ENCODE measurements around the gene CPNE1. TPM values are rescaled to one million over a fixed set of nuclear protein-coding genes. Genes with fewer than 3 reads are reported as not detected.

Gene CPNE1
- total RNA-seq, 3 donors from 2014 or later (not counting 1 experiment from before 2014, with no cell fraction given): 298 to 342 (median 334) TPM

- Mint-ChIP-seq H3K27me3 (ENCODE audit: low read depth in 2 of 2) (no peaks in the 10 kb centered on the region), H3K4me3 (peak overlapping the region; percentile 99), H3K9me3 (no peaks in the 10 kb centered on the region), H3K4me1 (peaks cover 32 to 41% of the 10 kb centered on the region in 2 donors), H3K27ac (peak overlapping the region; percentile 89 to 96), H3K36me3 (no peaks in the 10 kb centered on the region)
- Histone ChIP-seq H3K27me3 (ENCODE audit: control insufficient read depth, insufficient read depth, low read length) (no peaks in the 10 kb centered on the region), H3K9me3 (ENCODE audit: control insufficient read depth, insufficient read depth, low read length) (no peaks in the 10 kb centered on the region), H3K36me3 (ENCODE audit: control insufficient read depth, insufficient read depth, low read length) (peaks cover 20% of the 10 kb centered on the region), H3K4me1 (ENCODE audit: control insufficient read depth, insufficient read depth, low read length) (peaks cover 12% of the 10 kb centered on the region), H3K4me3 (ENCODE audit: low read length) (no peak overlapping the region), H3K27ac (ENCODE audit: low read length) (no peak overlapping the region)
- no peak for TF ChIP-seq CTCF (IDR thresholded peaks at IDR 0.05)
- intact Hi-C loops (cut with micrococcal nuclease): loop anchor here (5.0 kb wide), 1 partner anchor 35 kb away; the partner anchor contains the start of genes CPNE1 and RBM12
- ATAC-seq: no peak
- no peak for DNase-seq
- 90% methylated on average over 9 of the region's 9 CpGs for WGBS (ENCODE audit: insufficient coverage)
Measured at GRCh38 chr20:35697696-35698297, 33.1 kb upstream of the CPNE1 start.

GRCh38 chr20:35695978-35696377, 31.3 kb upstream of the CPNE1 start:
- no peaks in the 10 kb centered on the region for H3K27me3 ChIP-seq (ENCODE audit: control insufficient read depth, insufficient read depth, low read length)
- intact Hi-C loops (cut with micrococcal nuclease): loop anchor here (5.0 kb wide), 1 partner anchor 34 kb away; the partner anchor contains the start of genes CPNE1 and RBM12
- no peaks in the 10 kb centered on the region for H3K9me3 ChIP-seq (ENCODE audit: control insufficient read depth, insufficient read depth, low read length)
- H3K27ac ChIP-seq (ENCODE audit: low read length): no peak overlapping the region
- H3K4me3 ChIP-seq (ENCODE audit: low read length): no peak overlapping the region
- no peak for TF ChIP-seq CTCF (IDR thresholded peaks at IDR 0.05)
- Mint-ChIP-seq H3K4me3 (no peak overlapping the region), H3K27ac (no peak overlapping the region), H3K36me3 (no peaks in the 10 kb centered on the region), H3K4me1 (peaks cover 32 to 38% of the 10 kb centered on the region in 2 donors), H3K9me3 (no peaks in the 10 kb centered on the region), H3K27me3 (ENCODE audit: low read depth in 2 of 2) (no peaks in the 10 kb centered on the region)
- peaks cover 6% of the 10 kb centered on the region for H3K36me3 ChIP-seq (ENCODE audit: control insufficient read depth, insufficient read depth, low read length)
- WGBS (ENCODE audit: insufficient coverage): 100% methylated on average over 1 of the region's 4 CpGs
- DNase-seq (no peak), ATAC-seq (no peak)
- H3K4me1 ChIP-seq (ENCODE audit: control insufficient read depth, insufficient read depth, low read length): peaks cover 12% of the 10 kb centered on the region

- intact Hi-C loops (cut with micrococcal nuclease): loop anchor here (5.0 kb wide), 1 partner anchor 33 kb away; the partner anchor contains the start of genes CPNE1 and RBM12
- Mint-ChIP-seq H3K27ac (no peak overlapping the region), H3K27me3 (ENCODE audit: low read depth in 2 of 2) (no peaks in the 10 kb centered on the region), H3K4me1 (peaks cover 28 to 36% of the 10 kb centered on the region in 2 donors), H3K9me3 (no peaks in the 10 kb centered on the region), H3K4me3 (no peak overlapping the region), H3K36me3 (no peaks in the 10 kb centered on the region)
- 98% methylated on average over 2 of the region's 2 CpGs for WGBS (ENCODE audit: insufficient coverage)
- H3K27ac ChIP-seq (ENCODE audit: low read length): no peak overlapping the region
- H3K4me3 ChIP-seq (ENCODE audit: low read length): no peak overlapping the region
- TF ChIP-seq CTCF (IDR thresholded peaks at IDR 0.05): no peak
- H3K36me3 ChIP-seq (ENCODE audit: control insufficient read depth, insufficient read depth, low read length): peaks cover 9% of the 10 kb centered on the region
- ATAC-seq (no peak), DNase-seq (no peak)
- peaks cover 12% of the 10 kb centered on the region for H3K4me1 ChIP-seq (ENCODE audit: control insufficient read depth, insufficient read depth, low read length)
- no peaks in the 10 kb centered on the region for H3K27me3 ChIP-seq (ENCODE audit: control insufficient read depth, insufficient read depth, low read length)
- H3K9me3 ChIP-seq (ENCODE audit: control insufficient read depth, insufficient read depth, low read length): no peaks in the 10 kb centered on the region
Measured at GRCh38 chr20:35695245-35695749, 30.6 kb upstream of the CPNE1 start.

Measured in natural killer cell (primary cell).